HG03439 (cell line): ENCODE data around the gene PTH2R.
"Not testable (repeated sequence)": the region's sequence is repeated elsewhere in the genome, so short reads cannot be mapped to it uniquely, and the experiment has no call there.

ENCODE experiments used
- ATAC-seq: cut with Tn5 transposase; IDR thresholded peaks from one replicate; pipeline ENCODE4 v1.9.1; 2021; ENCODE audit warnings: mild to moderate bottlenecking, moderate library complexity; ENCODE audit not compliant: unreplicated experiment

PTH2R gene

GRCh38 chr2:208482453-208483015 is 75.9 kb downstream of the PTH2R start:
- not testable (repeated sequence) for ATAC-seq

GRCh38 chr2:208485390-208485789 is 78.8 kb downstream of the PTH2R start:
- ATAC-seq: no peak

DNA sequence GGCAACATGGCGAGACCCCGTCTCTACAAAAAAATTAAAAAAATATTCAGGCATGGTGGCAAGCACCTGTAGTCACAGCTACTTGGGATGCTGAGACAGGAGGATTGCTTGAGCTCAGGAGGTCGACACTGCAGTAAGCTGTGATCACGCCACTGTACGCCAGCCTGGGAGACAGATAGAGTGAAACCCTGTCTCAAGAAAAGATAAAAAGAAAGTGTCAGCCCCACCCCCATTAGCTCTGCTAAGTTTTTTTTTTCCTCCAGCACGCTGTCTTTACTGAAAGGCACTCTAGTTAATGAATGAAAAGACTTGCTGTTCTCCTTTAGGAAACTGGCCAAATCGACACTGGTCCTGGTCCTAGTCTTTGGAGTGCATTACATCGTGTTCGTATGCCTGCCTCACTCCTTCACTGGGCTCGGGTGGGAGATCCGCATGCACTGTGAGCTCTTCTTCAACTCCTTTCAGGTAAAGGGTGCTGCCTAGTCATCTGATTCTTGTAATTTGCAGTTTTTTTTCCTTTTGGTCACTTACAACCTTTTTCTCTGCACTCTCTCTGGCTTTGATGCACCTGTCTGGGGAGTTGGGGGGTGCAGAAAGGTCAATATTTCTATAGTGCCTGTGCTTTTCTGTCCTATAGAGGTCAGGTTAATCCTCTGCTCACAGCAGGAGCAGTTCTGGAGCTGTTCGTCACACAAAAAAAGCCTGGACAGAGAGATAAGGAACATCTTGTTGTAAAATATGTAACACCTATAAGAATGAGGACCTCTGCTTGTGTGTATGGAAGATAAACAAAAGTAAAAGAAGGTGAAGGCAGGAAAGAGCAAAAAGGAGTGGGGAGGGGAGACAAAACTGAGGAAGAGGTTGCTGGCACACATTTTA is 82.3 kb downstream of the PTH2R start:
- no peak for ATAC-seq

GRCh38 chr2:208489687-208490086 is 83.1 kb downstream of the PTH2R start:
- ATAC-seq: no peak

DNA sequence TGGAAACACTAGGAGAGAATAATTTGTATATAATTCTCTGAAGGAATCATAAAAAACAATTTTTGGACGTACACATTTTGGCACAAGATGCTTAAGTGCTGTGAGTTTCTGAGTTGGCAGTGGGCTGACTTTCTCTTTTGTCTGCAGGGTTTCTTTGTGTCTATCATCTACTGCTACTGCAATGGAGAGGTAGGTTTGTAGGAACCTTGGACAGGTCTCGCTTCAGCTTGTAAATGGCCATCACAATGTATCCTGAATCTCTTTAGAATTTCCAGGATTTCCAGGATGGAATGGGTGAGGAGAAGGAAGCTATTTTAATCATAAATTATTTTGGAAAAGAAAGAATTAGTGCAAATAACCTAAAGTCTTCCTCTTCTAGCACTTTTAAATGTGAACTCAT is 83.9 kb downstream of the PTH2R start:
- ATAC-seq: no peak

DNA sequence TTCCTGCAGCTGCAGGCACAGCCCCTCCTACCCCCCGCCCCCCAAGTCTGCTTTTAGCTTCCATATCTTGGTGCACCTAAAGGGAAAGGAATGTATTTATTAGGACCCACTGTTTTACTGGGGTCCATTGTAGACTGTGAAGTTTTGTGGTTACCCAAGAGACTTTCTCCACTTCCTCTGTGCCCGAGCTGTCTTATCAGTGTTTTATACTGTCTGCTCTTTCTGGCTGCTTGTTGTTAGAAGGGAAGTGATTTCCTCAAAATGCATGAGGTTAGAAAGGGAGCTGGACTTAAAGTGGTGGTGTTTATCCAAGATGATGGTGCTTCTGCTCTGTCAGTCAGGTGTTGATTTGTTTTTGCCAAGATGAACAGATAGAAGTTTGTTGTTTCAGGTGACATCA is 85.0 kb downstream of the PTH2R start:
- ATAC-seq: no peak

DNA sequence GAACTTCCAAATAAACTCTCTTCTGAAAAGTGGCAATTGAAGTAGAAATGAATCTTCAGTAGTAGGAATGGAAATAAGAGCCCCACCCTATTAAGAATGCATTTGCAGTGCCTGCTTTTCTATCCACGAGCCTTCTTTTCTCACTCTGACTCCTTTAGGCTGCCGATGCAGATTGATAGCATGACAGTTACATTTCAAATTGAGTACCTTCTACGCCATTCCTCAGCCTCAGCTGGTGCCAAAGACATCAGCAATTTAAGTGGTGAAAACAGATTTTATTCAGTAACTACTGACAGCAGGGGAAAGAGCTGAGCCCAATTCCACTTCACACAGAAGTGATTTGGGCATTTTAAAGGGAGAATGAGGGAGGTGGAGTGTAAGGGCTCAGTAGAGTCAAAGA is 85.5 kb downstream of the PTH2R start:
- ATAC-seq: no peak

- no peak for ATAC-seq
Measured at GRCh38 chr2:208493186-208493585, 86.6 kb downstream of the PTH2R start.

DNA sequence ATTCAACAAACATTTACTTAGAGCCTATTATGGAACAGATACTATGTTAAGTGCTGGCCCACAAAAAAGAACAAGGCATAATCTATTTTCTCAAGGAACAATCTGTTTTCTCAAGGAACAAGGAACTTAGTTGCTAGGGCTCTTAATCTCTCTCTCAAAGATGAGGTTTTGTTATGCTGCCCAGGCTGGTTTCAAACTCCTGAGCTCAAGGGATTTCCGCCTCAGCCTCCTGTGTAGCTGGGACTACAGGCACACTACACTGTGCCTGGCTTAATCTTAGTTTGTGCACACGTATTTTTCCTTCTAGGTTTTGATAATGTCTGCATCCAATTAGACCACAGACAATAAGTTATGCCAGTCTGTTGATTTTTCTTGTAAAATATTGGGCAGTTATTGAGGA is 89.5 kb downstream of the PTH2R start:
- ATAC-seq: no peak

GRCh38 chr2:208501206-208501605 is 94.6 kb downstream of the PTH2R start:
- ATAC-seq: no peak

- ATAC-seq: no peak
Measured at GRCh38 chr2:208502288-208502687, 95.7 kb downstream of the PTH2R start.

- ATAC-seq: not testable (repeated sequence)
Measured at GRCh38 chr2:208505365-208505764, 98.8 kb downstream of the PTH2R start.

DNA sequence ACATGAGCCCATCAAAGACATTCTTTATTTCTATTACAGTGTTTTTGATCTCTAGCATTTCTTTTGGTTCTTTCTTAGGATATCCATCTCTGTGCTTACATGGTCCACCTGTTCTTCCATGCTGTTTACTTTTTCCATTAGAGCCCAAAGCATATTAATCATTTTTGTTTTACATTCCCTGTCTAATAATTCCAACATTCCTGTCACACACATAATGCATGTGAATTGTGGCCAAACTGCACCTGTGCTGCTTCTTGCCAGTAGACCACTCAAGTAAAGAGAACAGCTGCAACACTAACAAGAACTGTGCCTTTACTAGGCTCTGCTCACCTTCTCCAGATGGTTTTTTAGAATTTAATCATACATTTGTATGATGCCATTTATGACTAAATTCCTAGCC is 103.0 kb downstream of the PTH2R start:
- no peak for ATAC-seq

DNA sequence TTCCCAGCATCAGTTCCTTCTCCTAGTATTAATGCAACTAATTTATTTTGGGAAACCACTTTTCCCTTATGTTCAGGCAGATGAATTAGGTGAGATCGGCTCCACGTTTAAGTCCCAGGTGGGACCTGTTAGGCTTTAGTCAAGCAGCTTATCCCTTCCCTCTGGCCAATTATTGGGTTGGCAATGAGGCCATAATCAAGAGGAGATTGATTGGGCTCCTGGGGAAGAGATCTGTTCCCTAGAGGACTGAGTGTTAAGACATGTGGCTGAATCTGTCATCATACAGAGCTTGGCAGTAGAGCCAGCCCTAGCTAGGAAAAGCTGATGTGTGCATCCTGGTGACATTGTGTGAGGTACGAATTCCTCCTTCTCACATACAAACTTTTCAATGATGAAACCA is 104.4 kb downstream of the PTH2R start:
- no peak for ATAC-seq

GRCh38 chr2:208511573-208511972 is 105.0 kb downstream of the PTH2R start:
- ATAC-seq: no peak

GRCh38 chr2:208515099-208515498 is 108.5 kb downstream of the PTH2R start:
- ATAC-seq: no peak

DNA sequence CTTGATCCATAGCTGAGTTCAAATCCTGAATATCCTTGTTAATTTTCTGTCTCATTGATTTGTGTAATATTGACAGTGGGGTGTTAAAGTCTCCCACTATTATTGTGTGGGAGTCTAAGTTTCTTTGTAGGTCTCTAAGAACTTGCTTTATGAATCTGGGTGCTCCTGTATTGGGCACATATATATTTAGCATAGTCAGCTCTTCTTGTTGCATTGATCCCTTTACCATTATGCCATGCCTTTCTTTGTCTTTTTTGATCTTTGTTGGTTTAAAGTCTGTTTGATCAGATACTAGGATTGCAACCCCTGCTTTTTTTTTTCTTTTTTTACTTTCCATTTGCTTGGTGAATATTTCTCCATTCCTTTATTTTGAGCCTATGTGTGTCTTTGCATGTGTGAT is 116.5 kb downstream of the PTH2R start:
- not testable (repeated sequence) for ATAC-seq

GRCh38 chr2:208525165-208525564 is 118.6 kb downstream of the PTH2R start:
- ATAC-seq: not testable (repeated sequence)

DNA sequence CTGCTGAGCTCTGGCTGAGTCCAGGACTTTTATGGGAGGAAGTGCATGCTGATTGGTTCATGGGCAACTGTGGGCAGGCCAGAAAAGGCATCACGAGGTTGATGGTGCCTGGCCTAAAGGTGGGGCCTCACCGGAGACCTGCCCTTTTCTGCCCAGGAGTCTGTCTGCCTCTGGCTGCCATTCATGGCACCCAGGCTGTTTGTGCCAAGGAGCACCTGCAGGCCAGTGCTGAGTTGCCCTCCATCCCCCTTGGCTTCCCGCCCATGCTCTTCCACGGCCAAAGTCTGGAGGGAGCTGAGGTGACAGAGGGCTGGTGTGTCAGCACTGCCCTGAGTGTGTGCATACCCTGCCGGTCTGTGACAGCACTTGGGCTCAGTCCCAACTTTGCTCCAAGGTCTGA is 123.2 kb downstream of the PTH2R start:
- ATAC-seq: no peak

DNA sequence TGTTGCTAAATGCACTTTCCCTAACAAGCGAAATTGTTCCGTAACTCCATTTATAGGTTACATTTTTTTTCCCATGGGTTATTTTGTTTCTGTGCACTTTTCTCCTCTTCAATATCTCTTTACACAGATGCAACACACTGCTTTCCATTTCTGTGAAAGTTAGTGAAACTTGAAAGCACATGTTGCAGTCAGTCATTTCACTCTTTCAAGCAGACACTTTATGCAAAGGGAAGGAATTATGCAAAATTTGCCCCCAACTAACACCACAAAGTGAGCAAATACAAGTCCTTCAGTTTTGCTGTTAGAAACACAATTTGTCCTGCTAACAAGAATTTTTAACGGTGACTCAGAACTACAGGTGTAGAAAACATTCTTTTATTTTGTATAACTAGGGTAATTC is 124.8 kb downstream of the PTH2R start:
- ATAC-seq: no peak

GRCh38 chr2:208535578-208535977 is 129.0 kb downstream of the PTH2R start:
- ATAC-seq: not testable (repeated sequence)

DNA sequence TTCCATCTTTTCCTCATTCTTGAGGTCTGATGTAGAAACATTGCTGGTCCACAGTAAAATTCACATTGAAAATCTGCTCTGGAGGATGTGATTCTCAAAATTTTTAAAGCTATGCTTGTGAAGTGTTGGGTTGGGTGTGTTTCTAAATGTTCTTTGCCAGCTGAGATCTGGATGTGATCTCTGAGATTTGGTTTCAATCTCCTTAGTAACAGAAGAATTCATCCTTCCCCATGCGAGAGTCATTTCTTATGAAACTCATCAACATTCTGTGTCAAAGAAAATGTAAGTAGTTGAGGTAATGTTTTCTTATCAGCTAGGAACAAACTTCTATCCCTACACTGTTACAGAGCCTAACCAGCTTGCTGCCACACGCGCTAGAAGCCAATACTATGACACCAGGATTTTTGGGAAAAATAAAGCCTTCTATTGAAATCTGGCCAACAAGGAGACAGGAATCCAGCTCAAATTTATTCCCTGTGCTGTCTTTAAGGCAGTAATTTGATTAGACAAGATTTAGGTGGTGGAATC is 134.9 kb downstream of the PTH2R start:
- no peak for ATAC-seq
